ENCODE measurements around the gene PNO1. TPM values are rescaled to one million over a fixed set of nuclear protein-coding genes. Genes with fewer than 3 reads are reported as not detected.

PNO1 gene
- total and polyA plus RNA-seq, 9 of the 15 experiments (the other 6 are each of a cell fraction or from before 2014, with no cell fraction given), result 11.8 to 81.7 (median 41.1) TPM

- TF ChIP-seq CLOCK (CRISPR knock-in tag; IDR thresholded peaks at IDR 0.05; ENCODE audit: borderline replicate concordance) (no peak), ZBTB11 (CRISPR knock-in tag; IDR thresholded peaks at IDR 0.05) (no peak), ELK1 (CRISPR knock-in tag; IDR thresholded peaks at IDR 0.05) (no peak), TFAP4 (CRISPR knock-in tag; IDR thresholded peaks at IDR 0.05; ENCODE audit: borderline replicate concordance) (0 out of 2 replicates have a peak, but pooled peaks have one; percentile 14), ZC3H4 (CRISPR knock-in tag; IDR thresholded peaks at IDR 0.05; ENCODE audit: borderline replicate concordance) (no peak), ZHX1 (conservative IDR thresholded peaks at IDR 0.05; ENCODE audit: low read length) (no peak), HINFP (tag; conservative IDR thresholded peaks at IDR 0.05; ENCODE audit: low read depth) (no peak), ZNF140 (CRISPR knock-in tag; IDR thresholded peaks at IDR 0.05) (no peak), CGGBP1 (CRISPR knock-in tag; IDR thresholded peaks at IDR 0.05) (no peak)
These were observed 35.6 kb upstream of the PNO1 start (continued) for GRCh38 chr2:68121873-68122679.
